SU-DHL-6 (cell line): ENCODE data around the gene MUCL1.

Experiments used
- H2AFZ ChIP-seq: fragments of 200-600 bp; sonication (generic); 2 replicates; pipeline ENCODE4 v1.6.1; 2014; ENCODE audit warnings: low read depth, mild to moderate bottlenecking, moderate library complexity, mixed read lengths, antibody characterized with exemption, low read length; ENCODE audit not compliant: severe bottlenecking
- H3F3A ChIP-seq: fragments of 200-600 bp; shearing (Covaris generic); 2 replicates; pipeline ENCODE4 v1.6.0; 2016; ENCODE audit warnings: antibody characterized with exemption, mild to moderate bottlenecking; ENCODE audit not compliant: insufficient read depth
- H3K27ac ChIP-seq: fragments of 200-600 bp; sonication (generic); 2 replicates; pipeline ENCODE4 v1.5.1; 2016; ENCODE audit warnings: low read depth, mild to moderate bottlenecking, low read length, moderate library complexity, mixed read lengths
- H3K27me3 ChIP-seq: fragments of 200-600 bp; sonication (generic), shearing (Covaris generic); 2 replicates; pipeline ENCODE4 v1.6.0; 2014; ENCODE audit warnings: mild to moderate bottlenecking, low read length
- H3K36me3 ChIP-seq: fragments of 200-600 bp; sonication (generic); 2 replicates; pipeline ENCODE4 v1.6.1; 2014; ENCODE audit warnings: mild to moderate bottlenecking, low read length, mixed read lengths
- H3K4me2 ChIP-seq: fragments of 300-600, 200-600 bp; shearing (Covaris generic), sonication (generic); 2 replicates; pipeline ENCODE4 v1.6.0; 2014; ENCODE audit warnings: low read length, low read depth, mild to moderate bottlenecking; ENCODE audit not compliant: poor library complexity, severe bottlenecking
- H3K4me3 ChIP-seq: fragments of 200-600 bp; sonication (generic); 2 replicates; pipeline ENCODE4 v1.5.1; 2014; ENCODE audit warnings: antibody characterized with exemption, low read length, mild to moderate bottlenecking, mixed read lengths; ENCODE audit not compliant: insufficient read depth, poor library complexity, severe bottlenecking
- H3K79me2 ChIP-seq: fragments of 200-600 bp; sonication (generic); 2 replicates; pipeline ENCODE4 v1.6.1; 2014; ENCODE audit warnings: mild to moderate bottlenecking, low read length, moderate library complexity; ENCODE audit not compliant: insufficient read depth
- H3K9ac ChIP-seq: fragments of 200-600 bp; sonication (generic); 2 replicates; pipeline ENCODE4 v1.7.0; 2014; ENCODE audit warnings: mild to moderate bottlenecking, low read length
- H3K9me2 ChIP-seq: fragments of 200-600 bp; sonication (generic); replicated peaks from 2 replicates; pipeline ENCODE4 v1.6.1; 2014; ENCODE audit warnings: low read length; ENCODE audit not compliant: insufficient read depth
- H3K9me3 ChIP-seq: fragments of 200-600 bp; sonication (generic); 2 replicates; pipeline ENCODE4 v1.6.1; 2014; ENCODE audit warnings: low read length, mixed read lengths; ENCODE audit not compliant: insufficient read depth
- H4K20me1 ChIP-seq: fragments of 200-600 bp; sonication (generic); 2 replicates; pipeline ENCODE4 v1.6.1; 2014; ENCODE audit warnings: low read depth, mild to moderate bottlenecking, antibody characterized with exemption, low read length, moderate library complexity, mixed read lengths
- EZH2phosphoT487 ChIP-seq: fragments of 200-600 bp; sonication (generic), shearing (Covaris generic); conservative IDR thresholded peaks from 2 replicates; pipeline ENCODE4 v1.6.1; 2018; ENCODE audit warnings: mild to moderate bottlenecking, antibody characterized with exemption, low read length, moderate library complexity, mixed read lengths
- TF ChIP-seq, protein P1 (sequence below): fragments of 200-600 bp; sonication (generic); IDR thresholded peaks from one replicate; pipeline ENCODE4 v1.5.1; 2017; ENCODE audit warnings: antibody characterized with exemption, mild to moderate bottlenecking, low read length, moderate library complexity; ENCODE audit not compliant: insufficient read depth, poor library complexity, severe bottlenecking

The MUCL1 gene

DNA sequence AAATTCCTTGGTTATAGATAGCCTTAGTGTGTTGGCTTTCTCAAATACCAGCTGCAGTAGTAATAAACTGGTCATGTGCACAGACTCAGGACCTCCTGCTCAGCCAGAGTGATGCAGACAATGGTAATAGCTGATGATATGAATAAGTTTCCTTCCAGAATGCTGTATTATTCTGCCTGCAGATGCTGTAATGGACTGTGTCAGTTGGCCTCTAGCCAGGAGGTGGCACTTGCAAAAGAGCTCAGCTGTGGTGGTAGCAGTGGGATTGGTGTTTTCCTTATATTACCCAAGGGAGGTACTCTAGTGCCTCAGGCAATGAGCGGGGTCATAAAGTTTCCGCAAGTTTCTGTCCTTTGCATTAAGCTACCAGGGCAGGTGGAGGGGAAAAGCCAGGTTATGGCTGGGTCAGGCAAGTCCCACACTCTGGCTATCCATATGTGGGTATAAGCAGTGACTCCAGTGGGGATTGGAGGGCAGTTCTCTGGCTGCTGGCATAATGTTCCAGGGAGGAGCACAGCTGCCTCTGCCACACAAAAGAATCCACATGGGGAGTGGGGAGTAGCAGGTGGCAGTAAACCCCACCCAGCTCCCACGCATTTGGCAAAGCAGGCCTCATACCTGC lies 14.0 kb upstream of the MUCL1 start:
- H3K27me3 ChIP-seq: no peaks in the 10 kb centered on the region
- no peaks in the 10 kb centered on the region for H3K9me3 ChIP-seq
- H3K79me2 ChIP-seq: no peaks in the 10 kb centered on the region
- no peak for TF ChIP-seq EZH2phosphoT487
- TF ChIP-seq, protein P1, sequence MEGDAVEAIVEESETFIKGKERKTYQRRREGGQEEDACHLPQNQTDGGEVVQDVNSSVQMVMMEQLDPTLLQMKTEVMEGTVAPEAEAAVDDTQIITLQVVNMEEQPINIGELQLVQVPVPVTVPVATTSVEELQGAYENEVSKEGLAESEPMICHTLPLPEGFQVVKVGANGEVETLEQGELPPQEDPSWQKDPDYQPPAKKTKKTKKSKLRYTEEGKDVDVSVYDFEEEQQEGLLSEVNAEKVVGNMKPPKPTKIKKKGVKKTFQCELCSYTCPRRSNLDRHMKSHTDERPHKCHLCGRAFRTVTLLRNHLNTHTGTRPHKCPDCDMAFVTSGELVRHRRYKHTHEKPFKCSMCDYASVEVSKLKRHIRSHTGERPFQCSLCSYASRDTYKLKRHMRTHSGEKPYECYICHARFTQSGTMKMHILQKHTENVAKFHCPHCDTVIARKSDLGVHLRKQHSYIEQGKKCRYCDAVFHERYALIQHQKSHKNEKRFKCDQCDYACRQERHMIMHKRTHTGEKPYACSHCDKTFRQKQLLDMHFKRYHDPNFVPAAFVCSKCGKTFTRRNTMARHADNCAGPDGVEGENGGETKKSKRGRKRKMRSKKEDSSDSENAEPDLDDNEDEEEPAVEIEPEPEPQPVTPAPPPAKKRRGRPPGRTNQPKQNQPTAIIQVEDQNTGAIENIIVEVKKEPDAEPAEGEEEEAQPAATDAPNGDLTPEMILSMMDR: no peak
- H3K9me2 ChIP-seq: no peaks in the 10 kb centered on the region
- H3F3A ChIP-seq: no peaks in the 10 kb centered on the region
- H3K27ac ChIP-seq: no peak overlapping the region
- no peaks in the 10 kb centered on the region for H4K20me1 ChIP-seq
- H3K9ac ChIP-seq: no peak overlapping the region
- no peak overlapping the region for H3K4me2 ChIP-seq
- no peak overlapping the region for H2AFZ ChIP-seq
- H3K36me3 ChIP-seq: no peaks in the 10 kb centered on the region
- H3K4me3 ChIP-seq: no peak overlapping the region

DNA sequence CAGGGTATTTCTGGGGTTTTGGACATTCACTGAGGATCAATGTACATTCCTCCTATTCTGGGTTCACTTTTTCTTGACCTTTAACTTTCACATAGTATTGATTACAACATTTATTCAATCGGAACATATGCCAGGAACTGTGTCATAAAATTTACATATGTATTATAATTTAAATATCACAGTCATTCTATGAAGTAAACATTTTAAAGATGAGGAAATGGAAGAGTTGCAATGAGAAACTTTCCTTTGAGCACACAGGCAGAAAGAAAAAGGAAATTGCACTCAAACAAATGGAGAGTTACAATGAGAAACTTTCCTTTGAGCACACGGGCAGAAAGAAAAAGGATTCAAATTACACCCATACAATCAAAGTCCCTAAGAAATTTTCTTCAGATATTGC lies 3.1 kb downstream of the MUCL1 start:
- TF ChIP-seq EZH2phosphoT487: no peak
- TF ChIP-seq, protein P1: no peak
- Histone ChIP-seq H3K27me3 (no peaks in the 10 kb centered on the region), H3K4me2 (no peak overlapping the region)

DNA sequence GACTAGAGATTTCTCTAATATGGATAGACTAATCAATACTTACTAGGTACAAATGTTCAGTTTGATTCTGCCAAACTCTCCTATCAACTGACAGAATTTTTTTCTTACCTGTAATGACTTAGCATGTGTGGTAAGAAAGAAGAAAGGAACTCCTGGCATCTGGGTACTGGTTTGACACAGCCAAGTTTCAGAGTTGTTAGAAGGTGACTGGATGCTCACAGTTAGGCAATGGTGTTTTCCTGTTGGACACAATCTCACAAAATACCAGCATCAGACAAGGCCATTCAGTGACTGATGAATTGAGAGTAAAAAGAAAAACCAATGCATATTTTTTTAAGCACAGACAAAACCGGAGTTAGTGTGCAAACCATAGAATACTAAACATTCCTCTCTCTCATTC lies 4.2 kb downstream of the MUCL1 start:
- Histone ChIP-seq H3K27me3 (no peaks in the 10 kb centered on the region), H3F3A (no peaks in the 10 kb centered on the region), H4K20me1 (no peaks in the 10 kb centered on the region), H3K36me3 (no peaks in the 10 kb centered on the region), H3K27ac (no peak overlapping the region), H3K9ac (no peak overlapping the region), H3K79me2 (no peaks in the 10 kb centered on the region), H3K4me3 (no peak overlapping the region), H2AFZ (no peak overlapping the region), H3K9me2 (no peaks in the 10 kb centered on the region), H3K4me2 (no peak overlapping the region), H3K9me3 (no peaks in the 10 kb centered on the region)
- no peak for TF ChIP-seq EZH2phosphoT487
- TF ChIP-seq, protein P1: no peak

More for the DNA sequence above, 3.1 kb downstream of the MUCL1 start:
- no peaks in the 10 kb centered on the region for H3K36me3 ChIP-seq
- no peaks in the 10 kb centered on the region for H4K20me1 ChIP-seq
- no peaks in the 10 kb centered on the region for H3K9me3 ChIP-seq
- no peak overlapping the region for H2AFZ ChIP-seq
- H3K9ac ChIP-seq: no peak overlapping the region
- H3F3A ChIP-seq: no peaks in the 10 kb centered on the region
- no peak overlapping the region for H3K4me3 ChIP-seq
- no peaks in the 10 kb centered on the region for H3K79me2 ChIP-seq
- no peaks in the 10 kb centered on the region for H3K9me2 ChIP-seq
- no peak overlapping the region for H3K27ac ChIP-seq
